Tibial artery (tissue), 4 donors: ENCODE data around the gene MSH3.

Experiments
- DNase-seq, 2 donors: peaks; one replicate each; pipeline ENCODE4 v3.0.0-alpha.2; 2019
- H3K27ac ChIP-seq, 2 donors: fragments of 200-600 bp; sonication (generic) in 1 of 2; 1 replicate in 1 of 2; 2 replicates in 1 of 2; pipeline ENCODE4 v1.5.1; 2018 to 2019; ENCODE audit warnings: mild to moderate bottlenecking in 1 of 2
- H3K27me3 ChIP-seq, 2 donors: fragments of 200-600 bp; sonication (generic) in 1 of 2; one replicate each; pipeline versions ENCODE4 v1.5.1 to v1.6.0; 2016 to 2019
- H3K36me3 ChIP-seq, 3 donors: fragments of 200-600 bp; sonication (generic) in 2 of 3; one replicate each; pipeline ENCODE4 v1.5.1; 2016 to 2019; ENCODE audit warnings: mild to moderate bottlenecking in 2 of 3
- H3K4me1 ChIP-seq, 4 donors: fragments of 200-600 bp; sonication (generic) in 2 of 4; 1 replicate in 3 of 4; 2 replicates in 1 of 4; pipeline ENCODE4 v1.5.1; 2016 to 2019
- H3K4me3 ChIP-seq, 2 donors: fragments of 200-600 bp; sonication (generic) in 1 of 2; 1 replicate in 1 of 2; 2 replicates in 1 of 2; pipeline ENCODE4 v1.5.1; 2018 to 2019; ENCODE audit warnings: mild to moderate bottlenecking in 2 of 2
- H3K9me3 ChIP-seq, 3 donors: fragments of 200-600 bp; sonication (generic) in 1 of 3; one replicate each; pipeline ENCODE4 v1.5.1; 2016 to 2019
- CTCF ChIP-seq, 2 experiments: fragments of 200-600 bp in 1 of 2; fragments of 450-650 bp in 1 of 2; IDR thresholded peaks; one replicate each; pipeline ENCODE4 v1.5.1; 2017 to 2019; ENCODE audit warnings: antibody characterized with exemption in 2 of 2, mild to moderate bottlenecking in 1 of 2, moderate library complexity in 1 of 2
- intact Hi-C: fragments of 100-400 bp; cut with DNase I; formaldehyde crosslinking; loops from one replicate; pipeline ENCODE4 v1.15.0; 2023; ENCODE audit warnings: low total_unique reads

Gene MSH3

DNA sequence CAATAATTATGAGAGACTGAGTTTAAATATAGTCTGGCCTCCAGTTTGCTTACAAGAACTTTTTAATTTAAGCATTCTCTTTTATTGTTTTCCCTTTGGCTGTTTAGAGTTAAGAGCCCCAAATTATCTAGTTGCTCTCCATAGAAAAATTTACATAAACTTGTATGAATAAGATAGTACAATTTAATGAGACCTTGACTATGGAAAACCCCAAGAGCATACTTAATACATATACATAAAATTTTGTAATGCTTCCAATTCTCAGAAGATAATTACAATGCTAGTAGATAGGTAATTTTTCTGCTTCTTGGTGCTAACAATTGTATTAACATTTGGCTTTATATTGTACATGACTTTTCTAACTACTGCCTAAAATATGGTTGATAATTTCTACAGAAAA lies 20.3 kb upstream of the MSH3 start:
- Histone ChIP-seq H3K27me3 (no peaks in the 10 kb centered on the region), H3K27ac (no peak overlapping the region), H3K4me3 (no peak overlapping the region), H3K4me1 (no peaks in the 10 kb centered on the region), H3K9me3 (no peaks in the 10 kb centered on the region), H3K36me3 (peaks cover 4 to 53% (median 34%) of the 10 kb centered on the region in 3 donors)
- no peak for TF ChIP-seq CTCF (IDR thresholded peaks at IDR 0.05)
- intact Hi-C loops, result no loop called here
- DNase-seq, result no peak

DNA sequence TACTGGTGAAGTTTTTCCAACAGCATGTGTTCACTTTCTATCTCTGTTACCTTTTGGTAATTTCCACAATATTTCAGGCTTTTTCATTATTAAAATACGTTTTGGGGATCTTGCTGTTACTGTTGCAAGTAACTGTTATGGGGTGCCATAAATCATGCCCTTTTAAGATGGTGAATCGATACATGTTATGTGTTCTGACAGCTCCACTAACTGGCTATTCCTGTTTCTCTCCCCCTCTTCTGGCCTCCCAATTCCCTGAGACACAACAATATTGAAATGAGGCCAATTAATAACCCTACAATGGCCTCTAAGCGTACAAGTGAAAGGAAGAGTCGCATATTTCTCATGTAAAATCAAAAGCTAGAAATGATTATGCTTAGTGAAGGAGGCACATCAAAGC lies 13.1 kb upstream of the MSH3 start:
- no peak overlapping the region for H3K27ac ChIP-seq
- no peak for DNase-seq
- H3K9me3 ChIP-seq, result no peaks in the 10 kb centered on the region
- peaks cover 34 to 56% (median 38%) of the 10 kb centered on the region in 3 donors for H3K36me3 ChIP-seq
- no peaks in the 10 kb centered on the region for H3K4me1 ChIP-seq
- H3K27me3 ChIP-seq, result no peaks in the 10 kb centered on the region
- H3K4me3 ChIP-seq, result no peak overlapping the region
- intact Hi-C loops, result no loop called here
- no peak for TF ChIP-seq CTCF (IDR thresholded peaks at IDR 0.05)

GRCh38 chr5:80644900-80645299 lies 9.6 kb upstream of the MSH3 start:
- intact Hi-C loops, result no loop called here
- no peak for TF ChIP-seq CTCF (IDR thresholded peaks at IDR 0.05)
- no peaks in the 10 kb centered on the region for H3K9me3 ChIP-seq
- H3K4me1 ChIP-seq, result no peaks in the 10 kb centered on the region
- no peak overlapping the region for H3K4me3 ChIP-seq
- DNase-seq, result no peak
- no peak overlapping the region for H3K27ac ChIP-seq
- no peaks in the 10 kb centered on the region for H3K27me3 ChIP-seq
- H3K36me3 ChIP-seq, result peaks cover 17 to 51% (median 30%) of the 10 kb centered on the region in 3 donors

GRCh38 chr5:80646926-80647325 lies 7.5 kb upstream of the MSH3 start:
- Histone ChIP-seq H3K9me3 (no peaks in the 10 kb centered on the region), H3K36me3 (peaks cover 9 to 39% (median 16%) of the 10 kb centered on the region in 3 donors), H3K4me3 (no peak overlapping the region), H3K4me1 (no peaks in the 10 kb centered on the region), H3K27me3 (no peaks in the 10 kb centered on the region), H3K27ac (no peak overlapping the region)
- no peak for DNase-seq
- no peak for TF ChIP-seq CTCF (IDR thresholded peaks at IDR 0.05)
- intact Hi-C loops, result no loop called here

DNA sequence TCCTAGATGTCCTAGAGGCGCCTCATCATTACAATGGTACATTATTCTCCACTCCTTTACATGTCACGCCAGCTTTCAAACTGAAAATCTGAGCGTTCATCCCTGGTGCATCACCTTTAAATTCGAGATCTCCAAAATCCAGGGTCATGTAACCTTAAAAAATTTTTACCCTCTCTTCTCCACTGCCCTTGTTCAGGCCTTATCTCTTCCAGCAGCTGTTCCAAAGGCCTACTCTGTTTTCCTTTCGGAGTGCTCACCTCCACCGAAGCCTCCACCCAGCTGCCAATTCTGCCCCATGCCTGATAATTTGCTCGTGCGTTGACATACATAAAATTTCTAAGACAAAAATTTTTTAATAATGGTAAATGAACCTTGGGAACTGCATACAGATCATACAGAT lies 950 bp upstream of the MSH3 start:
- peaks cover 13 to 18% (median 15%) of the 10 kb centered on the region in 3 donors for H3K36me3 ChIP-seq
- H3K27me3 ChIP-seq, result no peaks in the 10 kb centered on the region
- H3K27ac ChIP-seq, result no peak overlapping the region
- no peak for TF ChIP-seq CTCF (IDR thresholded peaks at IDR 0.05)
- H3K9me3 ChIP-seq, result no peaks in the 10 kb centered on the region
- peaks cover 0 to 20% (median 13%) of the 10 kb centered on the region in 4 donors for H3K4me1 ChIP-seq
- H3K4me3 ChIP-seq, result peak overlapping the region in 1 of 2 donors; percentile 97
- intact Hi-C loops, result no loop called here
- DNase-seq, result no peak

DNA sequence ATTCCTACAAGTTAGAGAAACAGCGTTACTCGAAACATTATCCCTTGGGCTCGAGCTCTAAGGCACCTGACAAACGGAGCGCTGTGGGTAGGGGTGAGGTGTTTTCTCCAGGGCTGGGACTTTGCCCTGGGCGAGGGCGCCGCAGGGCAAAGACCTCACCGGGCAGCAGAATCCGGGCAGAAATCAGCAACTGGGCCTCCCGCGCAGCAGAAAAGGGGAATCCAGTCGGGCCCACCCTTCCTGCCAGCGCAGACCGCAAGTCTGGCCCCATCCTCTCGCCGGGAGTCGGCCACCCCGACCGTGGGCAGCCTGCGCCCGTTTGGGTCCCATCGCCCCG lies 430 bp upstream of the MSH3 start:
- no peaks in the 10 kb centered on the region for H3K27me3 ChIP-seq
- peak overlapping the region; percentile 89 to 97 for H3K4me3 ChIP-seq
- H3K27ac ChIP-seq, result peak overlapping the region; percentile 89 to 95
- H3K36me3 ChIP-seq, result peaks cover 18 to 20% (median 19%) of the 10 kb centered on the region in 3 donors
- intact Hi-C loops, result no loop called here
- peaks cover 0 to 20% (median 13%) of the 10 kb centered on the region in 4 donors for H3K4me1 ChIP-seq
- TF ChIP-seq CTCF (IDR thresholded peaks at IDR 0.05), result no peak
- no peak for DNase-seq
- H3K9me3 ChIP-seq, result no peaks in the 10 kb centered on the region
